ENCODE measurements around the gene RNF150. TPM values are rescaled to one million over a fixed set of nuclear protein-coding genes. Genes with fewer than 3 reads are reported as not detected.
A peak's percentile ranks its signal among the peaks of the same experiment; 100 is the strongest.

Gene RNF150
- total and polyA plus RNA-seq, 8 donors: 1.9 to 15.2 (median 14.1) TPM

DNA sequence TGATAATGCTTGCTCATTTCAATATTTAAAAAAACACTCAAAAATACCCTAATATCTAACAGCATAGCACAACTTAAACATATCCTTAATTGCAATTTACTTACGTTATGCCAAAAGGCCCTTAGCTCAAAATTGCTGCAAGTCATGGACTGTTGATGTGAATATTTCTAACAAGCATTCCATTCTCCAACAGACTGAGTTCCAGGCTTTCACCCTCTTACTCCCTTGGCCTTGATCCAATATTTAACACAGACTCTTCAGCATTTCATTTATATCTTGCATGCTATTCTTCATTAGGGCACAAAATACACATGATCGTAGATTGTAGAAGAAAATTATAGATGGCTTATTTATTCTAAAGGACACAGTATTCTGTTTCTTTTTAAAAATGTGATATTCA, 96.5 kb downstream of the RNF150 start:
- no peaks in the 10 kb centered on the region for H3K36me3 ChIP-seq

DNA sequence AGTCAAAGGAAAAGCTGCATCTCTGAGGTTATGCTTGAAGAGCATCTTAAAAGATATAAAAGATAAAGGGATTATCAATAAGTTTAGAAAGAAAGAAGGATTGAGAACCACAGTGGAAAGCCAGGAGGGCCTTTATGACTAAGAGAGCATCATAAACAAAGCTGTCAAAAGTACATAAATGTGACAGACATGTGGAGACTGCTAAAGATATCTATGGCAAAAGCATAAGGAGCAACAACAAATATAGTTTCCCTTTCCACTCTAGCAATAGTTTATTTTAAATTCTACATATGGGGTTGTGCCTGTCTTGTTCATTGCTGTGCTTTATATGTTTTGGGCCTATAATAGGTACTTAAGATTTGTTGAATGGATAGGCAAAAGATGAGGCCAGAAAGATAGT, 97.3 kb downstream of the RNF150 start:
- intact Hi-C loops (cut with DNase I): no loop called here
- no peaks in the 10 kb centered on the region for H3K4me1 ChIP-seq
- H3K36me3 ChIP-seq: no peaks in the 10 kb centered on the region
- DNase-seq (no peak), ATAC-seq (no peak)
- H3K27me3 ChIP-seq: no peaks in the 10 kb centered on the region
- no peak overlapping the region for H3K27ac ChIP-seq
- H3K9me3 ChIP-seq: no peaks in the 10 kb centered on the region
- no peak overlapping the region for H3K4me3 ChIP-seq
- TF ChIP-seq, protein P1, sequence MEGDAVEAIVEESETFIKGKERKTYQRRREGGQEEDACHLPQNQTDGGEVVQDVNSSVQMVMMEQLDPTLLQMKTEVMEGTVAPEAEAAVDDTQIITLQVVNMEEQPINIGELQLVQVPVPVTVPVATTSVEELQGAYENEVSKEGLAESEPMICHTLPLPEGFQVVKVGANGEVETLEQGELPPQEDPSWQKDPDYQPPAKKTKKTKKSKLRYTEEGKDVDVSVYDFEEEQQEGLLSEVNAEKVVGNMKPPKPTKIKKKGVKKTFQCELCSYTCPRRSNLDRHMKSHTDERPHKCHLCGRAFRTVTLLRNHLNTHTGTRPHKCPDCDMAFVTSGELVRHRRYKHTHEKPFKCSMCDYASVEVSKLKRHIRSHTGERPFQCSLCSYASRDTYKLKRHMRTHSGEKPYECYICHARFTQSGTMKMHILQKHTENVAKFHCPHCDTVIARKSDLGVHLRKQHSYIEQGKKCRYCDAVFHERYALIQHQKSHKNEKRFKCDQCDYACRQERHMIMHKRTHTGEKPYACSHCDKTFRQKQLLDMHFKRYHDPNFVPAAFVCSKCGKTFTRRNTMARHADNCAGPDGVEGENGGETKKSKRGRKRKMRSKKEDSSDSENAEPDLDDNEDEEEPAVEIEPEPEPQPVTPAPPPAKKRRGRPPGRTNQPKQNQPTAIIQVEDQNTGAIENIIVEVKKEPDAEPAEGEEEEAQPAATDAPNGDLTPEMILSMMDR (IDR thresholded peaks at IDR 0.05): no peak

More for the DNA sequence above, 96.5 kb downstream of the RNF150 start:
- intact Hi-C loops (cut with DNase I): no loop called here
- no peaks in the 10 kb centered on the region for H3K27me3 ChIP-seq
- TF ChIP-seq, protein P1 (IDR thresholded peaks at IDR 0.05): no peak
- H3K9me3 ChIP-seq: no peaks in the 10 kb centered on the region
- H3K4me3 ChIP-seq: no peak overlapping the region
- DNase-seq (no peak), ATAC-seq (no peak)
- no peak overlapping the region for H3K27ac ChIP-seq
- H3K4me1 ChIP-seq: no peaks in the 10 kb centered on the region

DNA sequence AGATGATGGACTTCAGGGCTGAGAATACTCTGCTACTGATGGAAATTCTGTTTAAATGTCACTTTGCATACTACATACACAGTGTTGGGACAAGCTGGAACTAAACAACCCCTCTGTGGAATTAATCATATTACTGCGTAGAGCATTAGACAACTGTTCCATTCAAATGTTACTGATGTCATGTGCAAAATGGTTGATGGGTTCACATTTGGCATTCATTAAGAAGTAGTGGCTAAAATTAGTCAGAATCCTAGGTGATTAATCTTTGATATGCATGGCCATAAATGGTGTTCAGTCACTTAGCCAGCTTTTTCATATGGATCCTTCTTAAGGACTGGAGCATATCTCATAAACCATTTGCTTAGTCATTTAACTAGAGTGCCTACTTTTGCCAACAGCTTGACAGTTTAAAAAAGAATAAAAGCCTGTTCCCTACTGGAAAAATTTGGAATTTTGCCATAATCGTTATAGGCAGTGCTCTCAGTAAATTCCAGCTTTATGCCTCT, 105.2 kb downstream of the RNF150 start:
- ATAC-seq (peak; percentile 58), DNase-seq (no peak)
- intact Hi-C loops (cut with DNase I): no loop called here
- no peaks in the 10 kb centered on the region for H3K9me3 ChIP-seq
- no peak overlapping the region for H3K27ac ChIP-seq
- TF ChIP-seq, protein P1 (IDR thresholded peaks at IDR 0.05): no peak
- H3K4me1 ChIP-seq: peaks cover 0 to 8% of the 10 kb centered on the region in 2 donors
- no peaks in the 10 kb centered on the region for H3K27me3 ChIP-seq
- H3K4me3 ChIP-seq: no peak overlapping the region
- H3K36me3 ChIP-seq: no peaks in the 10 kb centered on the region

DNA sequence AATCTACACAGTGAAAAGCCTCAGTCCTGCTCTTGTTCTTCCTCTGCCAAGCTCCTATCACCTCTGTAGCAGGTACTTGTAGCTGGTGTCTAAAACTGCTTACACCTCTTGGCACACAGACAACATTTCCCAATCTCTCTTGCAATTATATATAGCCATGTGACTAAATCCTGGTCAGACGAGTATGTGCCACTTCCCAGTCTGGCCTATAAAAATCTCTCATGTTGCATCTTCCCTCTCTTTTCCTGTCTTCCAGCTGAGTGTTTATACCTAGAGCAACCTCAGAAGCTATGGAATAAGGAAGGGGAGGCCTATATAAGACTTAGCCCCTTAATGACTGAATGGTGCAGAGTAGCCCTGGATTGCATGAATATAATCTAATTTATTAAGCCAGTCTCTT, 105.8 kb downstream of the RNF150 start:
- H3K27ac ChIP-seq: no peak overlapping the region
- no peaks in the 10 kb centered on the region for H3K27me3 ChIP-seq
- intact Hi-C loops (cut with DNase I): no loop called here
- ATAC-seq (peak; percentile 92), DNase-seq (peak in 1 of 4 donors; percentile 46)
- H3K9me3 ChIP-seq: no peaks in the 10 kb centered on the region
- TF ChIP-seq, protein P1 (IDR thresholded peaks at IDR 0.05): no peak
- H3K36me3 ChIP-seq: no peaks in the 10 kb centered on the region
- peaks cover 0 to 8% of the 10 kb centered on the region in 2 donors for H3K4me1 ChIP-seq
- H3K4me3 ChIP-seq: no peak overlapping the region

DNA sequence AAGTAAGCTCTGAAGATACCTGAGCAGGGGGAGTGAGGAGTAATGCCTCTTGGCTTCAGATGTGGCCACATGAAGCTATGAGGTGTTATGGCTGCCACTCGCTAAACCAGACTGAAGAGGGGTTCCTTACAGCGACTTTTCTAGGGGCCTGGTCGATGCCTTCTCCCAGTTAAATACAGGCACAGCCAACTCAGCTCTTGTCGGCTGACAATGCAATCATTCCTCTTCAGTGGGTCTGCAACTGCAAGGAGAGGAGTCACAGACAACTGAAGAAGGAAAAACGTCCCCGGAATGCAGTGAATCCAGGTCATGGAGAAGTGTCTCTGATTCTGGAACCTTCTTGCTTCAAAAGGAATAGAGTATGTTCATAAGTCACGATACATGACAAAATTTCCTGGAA, 106.4 kb downstream of the RNF150 start:
- no peaks in the 10 kb centered on the region for H3K9me3 ChIP-seq
- TF ChIP-seq, protein P1 (IDR thresholded peaks at IDR 0.05): no peak
- no peaks in the 10 kb centered on the region for H3K27me3 ChIP-seq
- no peak for DNase-seq
- peaks cover 0 to 8% of the 10 kb centered on the region in 2 donors for H3K4me1 ChIP-seq
- no peak overlapping the region for H3K27ac ChIP-seq
- H3K36me3 ChIP-seq: no peaks in the 10 kb centered on the region
- H3K4me3 ChIP-seq: no peak overlapping the region
- intact Hi-C loops (cut with DNase I): no loop called here
- peak; percentile 35 for ATAC-seq
